GM19025 (cell line): ENCODE results near the gene CYFIP1.

ENCODE experiments used
- ATAC-seq: cut with Tn5 transposase; IDR thresholded peaks from one replicate; pipeline ENCODE4 v1.9.1; 2021; ENCODE audit warnings: mild to moderate bottlenecking, low read depth, moderate library complexity; ENCODE audit not compliant: unreplicated experiment

Gene CYFIP1

GRCh38 chr15:22874256-22874655 is 105.9 kb downstream of the CYFIP1 start:
- no peak for ATAC-seq

GRCh38 chr15:22873841-22874240 is 106.3 kb downstream of the CYFIP1 start:
- no peak for ATAC-seq

GRCh38 chr15:22872936-22873701 is 107.0 kb downstream of the CYFIP1 start:
- no peak for ATAC-seq

- no peak for ATAC-seq
Measured at GRCh38 chr15:22871481-22872086, 108.6 kb downstream of the CYFIP1 start.

- ATAC-seq: no peak
Measured at GRCh38 chr15:22870865-22871264, 109.3 kb downstream of the CYFIP1 start.

- ATAC-seq: no peak
Measured at GRCh38 chr15:22869856-22870255, 110.3 kb downstream of the CYFIP1 start.

GRCh38 chr15:22868928-22869327 is 111.2 kb downstream of the CYFIP1 start:
- ATAC-seq: no peak

GRCh38 chr15:22868495-22868894 is 111.7 kb downstream of the CYFIP1 start:
- ATAC-seq: no peak

GRCh38 chr15:22867886-22868285 is 112.3 kb downstream of the CYFIP1 start:
- ATAC-seq: no peak

GRCh38 chr15:22866079-22866478 is 114.1 kb downstream of the CYFIP1 start:
- ATAC-seq: no peak

- ATAC-seq: no peak
Measured at GRCh38 chr15:22863356-22863755, 116.8 kb downstream of the CYFIP1 start.

- ATAC-seq: no peak
Measured at GRCh38 chr15:22861161-22861560, 119.0 kb downstream of the CYFIP1 start.

- ATAC-seq: no peak
Measured at GRCh38 chr15:22856659-22857058, 123.5 kb downstream of the CYFIP1 start.

- no peak for ATAC-seq
Measured at GRCh38 chr15:22855791-22856190, 124.4 kb downstream of the CYFIP1 start.

GRCh38 chr15:22851513-22851912 is 128.7 kb downstream of the CYFIP1 start:
- ATAC-seq: no peak

GRCh38 chr15:22850055-22850454 is 130.1 kb downstream of the CYFIP1 start:
- no peak for ATAC-seq

- ATAC-seq: no peak
Measured at GRCh38 chr15:22846073-22846472, 134.1 kb downstream of the CYFIP1 start.

- ATAC-seq: no peak
Measured at GRCh38 chr15:22845289-22845900, 134.8 kb downstream of the CYFIP1 start.

- no peak for ATAC-seq
Measured at GRCh38 chr15:22844421-22845288, 135.5 kb downstream of the CYFIP1 start.

- ATAC-seq: no peak
Measured at GRCh38 chr15:22839046-22839695, 141.0 kb downstream of the CYFIP1 start.
